Gastrocnemius medialis (tissue), 4 donors: Measurements from ENCODE around the gene RPP25L.

Source experiments
- POLR2A ChIP-seq, 2 donors: fragments of 450-650 bp; IDR thresholded peaks; one replicate each; pipeline ENCODE4 v1.6.1; 2017; ENCODE audit warnings: antibody characterized with exemption in 2 of 2, mild to moderate bottlenecking in 2 of 2, moderate library complexity in 2 of 2
- TF ChIP-seq, protein P1 (sequence below), 5 experiments: fragments of 450-650 bp in 3 of 5; fragments of 200-600 bp in 2 of 5; sonication (generic) in 2 of 5; IDR thresholded peaks in 4 of 5; conservative IDR thresholded peaks in 1 of 5; 1 replicate in 4 of 5; 2 replicates in 1 of 5; pipeline ENCODE4 v1.5.1; 2016 to 2019; ENCODE audit warnings: antibody characterized with exemption in 5 of 5, mild to moderate bottlenecking in 3 of 5, moderate library complexity in 3 of 5

DNA sequence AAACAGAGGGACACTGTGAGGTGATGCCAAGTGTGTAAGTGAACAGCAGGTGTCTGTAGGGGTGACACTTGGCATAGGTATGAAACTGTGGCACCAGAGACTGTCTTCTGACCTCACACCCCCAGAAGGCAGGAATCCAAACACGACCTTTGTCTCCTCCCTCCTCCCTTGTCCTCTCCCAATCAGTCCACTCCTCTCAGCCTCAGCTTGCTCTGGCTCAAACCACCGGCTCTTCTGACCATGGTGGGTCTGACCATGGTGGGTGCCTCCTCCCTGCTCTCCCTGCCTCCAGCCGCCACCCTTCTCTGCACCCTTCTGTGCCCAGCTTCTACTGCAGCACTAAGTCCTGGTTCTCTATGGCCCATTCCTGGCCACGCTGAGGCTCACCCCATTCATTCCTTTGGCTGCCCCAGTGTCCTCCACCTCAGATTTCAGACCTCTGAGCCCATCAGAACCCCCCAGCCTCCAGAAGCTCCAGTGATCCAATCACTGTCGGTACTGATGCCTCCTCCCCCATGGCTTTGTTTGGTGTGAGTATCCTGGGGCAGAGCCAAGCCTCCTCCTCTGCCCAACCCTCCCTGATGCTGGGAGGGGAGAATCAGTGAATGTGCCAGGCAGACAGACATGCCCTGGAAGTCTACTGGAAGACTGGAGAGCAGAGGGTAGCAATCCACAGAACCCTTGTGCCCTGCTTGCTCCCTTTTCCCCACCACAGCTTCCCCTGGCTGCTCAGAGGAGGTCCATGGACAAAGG is 18.7 kb upstream of the RPP25L start:
- no peak for TF ChIP-seq POLR2A (IDR thresholded peaks at IDR 0.05)
- TF ChIP-seq, protein P1, sequence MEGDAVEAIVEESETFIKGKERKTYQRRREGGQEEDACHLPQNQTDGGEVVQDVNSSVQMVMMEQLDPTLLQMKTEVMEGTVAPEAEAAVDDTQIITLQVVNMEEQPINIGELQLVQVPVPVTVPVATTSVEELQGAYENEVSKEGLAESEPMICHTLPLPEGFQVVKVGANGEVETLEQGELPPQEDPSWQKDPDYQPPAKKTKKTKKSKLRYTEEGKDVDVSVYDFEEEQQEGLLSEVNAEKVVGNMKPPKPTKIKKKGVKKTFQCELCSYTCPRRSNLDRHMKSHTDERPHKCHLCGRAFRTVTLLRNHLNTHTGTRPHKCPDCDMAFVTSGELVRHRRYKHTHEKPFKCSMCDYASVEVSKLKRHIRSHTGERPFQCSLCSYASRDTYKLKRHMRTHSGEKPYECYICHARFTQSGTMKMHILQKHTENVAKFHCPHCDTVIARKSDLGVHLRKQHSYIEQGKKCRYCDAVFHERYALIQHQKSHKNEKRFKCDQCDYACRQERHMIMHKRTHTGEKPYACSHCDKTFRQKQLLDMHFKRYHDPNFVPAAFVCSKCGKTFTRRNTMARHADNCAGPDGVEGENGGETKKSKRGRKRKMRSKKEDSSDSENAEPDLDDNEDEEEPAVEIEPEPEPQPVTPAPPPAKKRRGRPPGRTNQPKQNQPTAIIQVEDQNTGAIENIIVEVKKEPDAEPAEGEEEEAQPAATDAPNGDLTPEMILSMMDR (IDR thresholded peaks at IDR 0.05 in 4 of 5, conservative IDR thresholded peaks at IDR 0.05 in 1 of 5) = no peak
